Measurements from ENCODE around the gene CNTN6. TPM values are rescaled to one million over a fixed set of nuclear protein-coding genes. Genes with fewer than 3 reads are reported as not detected.

Gene CNTN6
- total RNA-seq: not detected in 2 replicates

- intact Hi-C loops (cut with micrococcal nuclease): no loop called here
Observed at GRCh38 chr3:1092771-1093170, at the start of gene CNTN6. Gene CNTN6 (plus strand): TSS chr3:1093024. CDS start chr3:1148009, 54,985 bp downstream.

GRCh38 chr3:1048558-1048957 is 44.3 kb upstream of the CNTN6 start:
- intact Hi-C loops (cut with micrococcal nuclease): no loop called here

- intact Hi-C loops (cut with micrococcal nuclease): no loop called here
Observed at GRCh38 chr3:1055870-1056269, 37.0 kb upstream of the CNTN6 start.

- intact Hi-C loops (cut with micrococcal nuclease): no loop called here
Observed at GRCh38 chr3:1056744-1057143, 36.1 kb upstream of the CNTN6 start.

GRCh38 chr3:1057436-1057835 is 35.4 kb upstream of the CNTN6 start:
- intact Hi-C loops (cut with micrococcal nuclease): no loop called here

GRCh38 chr3:1068985-1069384 is 23.8 kb upstream of the CNTN6 start:
- intact Hi-C loops (cut with micrococcal nuclease): no loop called here

GRCh38 chr3:1072041-1072440 is 20.8 kb upstream of the CNTN6 start:
- intact Hi-C loops (cut with micrococcal nuclease): no loop called here

- intact Hi-C loops (cut with micrococcal nuclease): no loop called here
Observed at GRCh38 chr3:1079662-1080061, 13.2 kb upstream of the CNTN6 start.

- intact Hi-C loops (cut with micrococcal nuclease): no loop called here
Observed at GRCh38 chr3:1082108-1082507, 10.7 kb upstream of the CNTN6 start.

- intact Hi-C loops (cut with micrococcal nuclease): no loop called here
Observed at GRCh38 chr3:1087066-1087560, 5.7 kb upstream of the CNTN6 start.

GRCh38 chr3:1088503-1088902 is 4.3 kb upstream of the CNTN6 start:
- intact Hi-C loops (cut with micrococcal nuclease): no loop called here

- intact Hi-C loops (cut with micrococcal nuclease): no loop called here
Observed at GRCh38 chr3:1091286-1091685, 1.5 kb upstream of the CNTN6 start.

GRCh38 chr3:1092061-1092460 is 763 bp upstream of the CNTN6 start:
- intact Hi-C loops (cut with micrococcal nuclease): no loop called here

GRCh38 chr3:1093217-1093616 is 393 bp downstream of the CNTN6 start:
- intact Hi-C loops (cut with micrococcal nuclease): no loop called here

- intact Hi-C loops (cut with micrococcal nuclease): no loop called here
Observed at GRCh38 chr3:1103525-1103924, 10.7 kb downstream of the CNTN6 start.

- intact Hi-C loops (cut with micrococcal nuclease): no loop called here
Observed at GRCh38 chr3:1117843-1118473, 25.1 kb downstream of the CNTN6 start.

GRCh38 chr3:1131166-1131565 is 38.3 kb downstream of the CNTN6 start:
- intact Hi-C loops (cut with micrococcal nuclease): no loop called here

- intact Hi-C loops (cut with micrococcal nuclease): no loop called here
Observed at GRCh38 chr3:1135194-1135593, 42.4 kb downstream of the CNTN6 start.

GRCh38 chr3:1138036-1138435 is 45.2 kb downstream of the CNTN6 start:
- intact Hi-C loops (cut with micrococcal nuclease): no loop called here

- intact Hi-C loops (cut with micrococcal nuclease): no loop called here
Observed at GRCh38 chr3:1139071-1139470, 46.2 kb downstream of the CNTN6 start.

- intact Hi-C loops (cut with micrococcal nuclease): no loop called here
Observed at GRCh38 chr3:1147326-1147725, 54.5 kb downstream of the CNTN6 start.

GRCh38 chr3:1147819-1148218 is 55.0 kb downstream of the CNTN6 start:
- intact Hi-C loops (cut with micrococcal nuclease): no loop called here

GRCh38 chr3:1164101-1164500 is 71.3 kb downstream of the CNTN6 start:
- intact Hi-C loops (cut with micrococcal nuclease): no loop called here

- intact Hi-C loops (cut with micrococcal nuclease): no loop called here
Observed at GRCh38 chr3:1171320-1171719, 78.5 kb downstream of the CNTN6 start.
